PFSK-1 (cell line): ENCODE results near the gene KIAA0825.

ENCODE experiments used
- FOXP2 ChIP-seq: optimal IDR thresholded peaks from 2 replicates; pipeline ENCODE3; 2011; ENCODE audit warnings: borderline replicate concordance, control low read depth, inconsistent platforms; ENCODE audit not compliant: insufficient read depth; ENCODE audit errors: extremely low read length, extremely low read depth
- POLR2AphosphoS5 ChIP-seq: IDR thresholded peaks from 2 replicates; pipeline ENCODE4 v1.6.1; 2012; ENCODE audit warnings: low read depth, mild to moderate bottlenecking, control low read depth, low read length, moderate library complexity
- SIN3A ChIP-seq: IDR thresholded peaks from 2 replicates; pipeline ENCODE4 v1.6.1; 2012; ENCODE audit warnings: mild to moderate bottlenecking, low read length, moderate library complexity, borderline replicate concordance; ENCODE audit not compliant: insufficient read depth
- TAF1 ChIP-seq: IDR thresholded peaks from 2 replicates; pipeline ENCODE4 v1.6.1; 2012; ENCODE audit warnings: low read length, control low read depth, borderline replicate concordance; ENCODE audit not compliant: insufficient read depth
- TF ChIP-seq, protein P1 (sequence below), 2 experiments: IDR thresholded peaks; 2 replicates each; pipeline versions ENCODE4 v1.6.1 to v1.8.0; 2011 to 2012; ENCODE audit warnings: low read depth in 2 of 2, low read length in 2 of 2, control low read depth in 1 of 2, inconsistent platforms in 1 of 2, mild to moderate bottlenecking in 1 of 2, moderate library complexity in 1 of 2; ENCODE audit not compliant: insufficient read depth in 1 of 2

The KIAA0825 gene

DNA sequence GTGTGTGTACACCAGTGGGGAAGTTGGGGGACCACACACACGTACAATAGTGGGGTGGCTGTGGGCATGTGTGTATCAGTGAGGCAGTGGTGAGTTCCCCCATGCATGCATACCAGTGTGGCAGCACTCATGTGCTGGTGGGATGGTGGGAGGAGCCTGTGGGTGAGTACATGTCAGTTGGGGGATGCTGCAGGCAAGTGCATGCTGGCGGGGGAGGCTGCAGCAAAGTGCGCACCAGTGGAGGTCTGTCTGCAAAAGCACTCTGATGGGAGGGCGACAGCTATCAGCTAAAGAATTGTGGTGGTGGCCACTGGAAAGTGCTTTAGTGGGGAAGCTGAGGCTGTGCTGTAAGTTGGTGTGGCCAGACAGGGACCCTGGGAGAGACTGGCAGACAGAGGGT, 418.8 kb downstream of the KIAA0825 start:
- no peak for TF ChIP-seq SIN3A

DNA sequence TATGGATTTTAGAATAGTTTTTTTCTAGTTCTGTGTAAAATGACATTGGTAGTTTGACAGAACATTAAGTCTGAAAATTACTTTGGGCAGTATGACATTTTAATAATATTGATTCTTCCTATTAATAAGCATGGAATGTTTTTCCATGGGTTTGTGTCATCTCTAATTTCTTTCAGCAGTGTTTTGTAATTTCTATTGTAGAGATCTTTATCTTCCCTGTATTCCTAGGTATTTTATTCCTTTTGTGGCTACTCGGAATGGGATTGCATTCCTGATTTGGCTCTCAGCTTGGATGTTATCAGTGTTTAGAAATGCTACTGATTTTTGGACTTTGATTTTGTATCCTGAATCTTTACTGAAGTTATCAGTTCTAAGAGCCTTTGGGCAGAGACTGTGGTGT, 420.4 kb downstream of the KIAA0825 start:
- no peak for TF ChIP-seq POLR2AphosphoS5
- TF ChIP-seq SIN3A, result no peak
- TF ChIP-seq, protein P1, sequence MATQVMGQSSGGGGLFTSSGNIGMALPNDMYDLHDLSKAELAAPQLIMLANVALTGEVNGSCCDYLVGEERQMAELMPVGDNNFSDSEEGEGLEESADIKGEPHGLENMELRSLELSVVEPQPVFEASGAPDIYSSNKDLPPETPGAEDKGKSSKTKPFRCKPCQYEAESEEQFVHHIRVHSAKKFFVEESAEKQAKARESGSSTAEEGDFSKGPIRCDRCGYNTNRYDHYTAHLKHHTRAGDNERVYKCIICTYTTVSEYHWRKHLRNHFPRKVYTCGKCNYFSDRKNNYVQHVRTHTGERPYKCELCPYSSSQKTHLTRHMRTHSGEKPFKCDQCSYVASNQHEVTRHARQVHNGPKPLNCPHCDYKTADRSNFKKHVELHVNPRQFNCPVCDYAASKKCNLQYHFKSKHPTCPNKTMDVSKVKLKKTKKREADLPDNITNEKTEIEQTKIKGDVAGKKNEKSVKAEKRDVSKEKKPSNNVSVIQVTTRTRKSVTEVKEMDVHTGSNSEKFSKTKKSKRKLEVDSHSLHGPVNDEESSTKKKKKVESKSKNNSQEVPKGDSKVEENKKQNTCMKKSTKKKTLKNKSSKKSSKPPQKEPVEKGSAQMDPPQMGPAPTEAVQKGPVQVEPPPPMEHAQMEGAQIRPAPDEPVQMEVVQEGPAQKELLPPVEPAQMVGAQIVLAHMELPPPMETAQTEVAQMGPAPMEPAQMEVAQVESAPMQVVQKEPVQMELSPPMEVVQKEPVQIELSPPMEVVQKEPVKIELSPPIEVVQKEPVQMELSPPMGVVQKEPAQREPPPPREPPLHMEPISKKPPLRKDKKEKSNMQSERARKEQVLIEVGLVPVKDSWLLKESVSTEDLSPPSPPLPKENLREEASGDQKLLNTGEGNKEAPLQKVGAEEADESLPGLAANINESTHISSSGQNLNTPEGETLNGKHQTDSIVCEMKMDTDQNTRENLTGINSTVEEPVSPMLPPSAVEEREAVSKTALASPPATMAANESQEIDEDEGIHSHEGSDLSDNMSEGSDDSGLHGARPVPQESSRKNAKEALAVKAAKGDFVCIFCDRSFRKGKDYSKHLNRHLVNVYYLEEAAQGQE (IDR thresholded peaks at IDR 0.05; ENCODE audit: insufficient read depth in 1 of 2, low read depth in 2 of 2, low read length in 2 of 2), result no peak
- TF ChIP-seq FOXP2, result no peak
- no peak for TF ChIP-seq TAF1

DNA sequence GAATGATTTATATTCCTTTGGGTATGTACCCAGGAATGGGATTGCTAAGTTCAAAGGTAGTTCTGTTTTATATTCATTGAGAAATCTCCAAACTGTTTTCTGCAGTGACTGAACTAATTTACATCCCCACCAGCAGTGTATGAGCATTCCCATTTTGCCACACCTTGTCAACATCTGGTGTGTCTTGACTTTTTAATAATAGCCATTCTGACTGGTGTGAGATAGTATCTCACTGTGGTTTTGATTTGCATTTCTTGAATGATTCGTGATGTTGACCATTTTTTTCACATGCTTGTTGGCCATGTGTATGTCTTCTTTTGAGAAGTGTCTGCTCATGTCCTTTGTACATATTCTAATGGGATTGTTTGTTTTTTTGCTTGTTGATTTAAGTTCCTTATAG, 421.5 kb downstream of the KIAA0825 start:
- TF ChIP-seq FOXP2 (no peak), SIN3A (no peak), TAF1 (no peak), POLR2AphosphoS5 (no peak)
- TF ChIP-seq, protein P1 (IDR thresholded peaks at IDR 0.05; ENCODE audit: insufficient read depth in 1 of 2, low read depth in 2 of 2, low read length in 2 of 2), result no peak

DNA sequence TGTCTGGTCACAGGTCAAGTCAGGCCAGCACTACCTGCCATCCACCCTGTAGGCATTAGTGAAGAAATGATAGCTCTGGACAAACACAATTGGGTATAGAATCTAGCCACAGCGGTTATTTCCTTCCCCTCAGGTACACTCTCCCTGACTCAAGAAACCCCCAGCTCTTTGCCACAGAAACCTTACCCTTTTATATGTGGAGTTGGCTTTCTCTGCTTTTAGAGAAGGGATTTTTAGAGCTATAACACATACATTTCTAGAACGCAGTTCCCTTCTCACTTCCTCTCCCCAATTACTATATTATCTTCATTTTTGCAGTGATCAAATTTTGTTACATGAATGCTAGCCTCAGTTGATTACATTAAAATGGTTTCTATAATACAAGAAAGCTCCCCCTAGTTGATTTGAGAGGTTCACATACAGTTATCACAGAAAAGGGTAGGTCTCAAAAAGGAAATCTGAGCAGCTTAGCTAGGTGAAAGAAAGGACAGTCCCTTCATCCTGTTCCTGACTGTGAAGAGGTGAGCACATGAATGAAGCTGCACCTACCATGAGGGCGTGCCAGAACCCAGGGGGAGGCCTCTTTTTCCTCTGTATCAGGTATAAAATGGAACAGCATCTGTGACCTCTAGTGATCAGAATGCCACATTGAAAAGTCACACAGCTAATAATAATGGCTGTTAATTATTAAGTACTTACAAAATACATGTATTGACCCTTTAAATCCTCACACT, 425.6 kb downstream of the KIAA0825 start:
- TF ChIP-seq POLR2AphosphoS5 (no peak), FOXP2 (no peak), SIN3A (no peak), TAF1 (no peak)
- TF ChIP-seq, protein P1 (IDR thresholded peaks at IDR 0.05; ENCODE audit: insufficient read depth in 1 of 2, low read depth in 2 of 2, low read length in 2 of 2), result no peak

DNA sequence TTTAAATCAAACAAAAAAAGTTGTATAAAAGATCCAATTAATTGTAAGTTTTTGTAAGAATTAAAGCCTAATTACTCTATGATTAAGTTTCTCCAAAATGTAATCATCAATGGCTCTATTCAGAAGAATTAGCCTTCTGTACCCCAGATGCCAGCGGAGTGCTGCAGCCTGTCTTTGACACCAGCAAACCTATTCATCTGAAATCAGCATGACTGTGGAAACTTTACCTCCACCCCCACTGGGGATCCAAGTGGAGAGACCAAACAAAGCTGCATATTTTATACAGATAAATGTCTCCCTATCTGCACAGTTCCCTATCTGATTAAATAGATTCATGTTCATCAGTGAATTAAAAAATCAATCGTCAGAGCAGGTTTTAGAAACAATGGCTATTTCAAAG, 426.8 kb downstream of the KIAA0825 start:
- no peak for TF ChIP-seq SIN3A
- TF ChIP-seq TAF1, result no peak
- TF ChIP-seq, protein P1 (IDR thresholded peaks at IDR 0.05; ENCODE audit: insufficient read depth in 1 of 2, low read depth in 2 of 2, low read length in 2 of 2), result no peak
- no peak for TF ChIP-seq FOXP2
- no peak for TF ChIP-seq POLR2AphosphoS5
